ENCODE results near the gene TNFRSF18. TPM values are rescaled to one million over a fixed set of nuclear protein-coding genes. Genes with fewer than 3 reads are reported as not detected.

TNFRSF18 gene
- total and polyA plus RNA-seq, 2 donors (not counting 1 experiment from before 2014, with no cell fraction given) = 10.1 to 33.5 TPM

DNA sequence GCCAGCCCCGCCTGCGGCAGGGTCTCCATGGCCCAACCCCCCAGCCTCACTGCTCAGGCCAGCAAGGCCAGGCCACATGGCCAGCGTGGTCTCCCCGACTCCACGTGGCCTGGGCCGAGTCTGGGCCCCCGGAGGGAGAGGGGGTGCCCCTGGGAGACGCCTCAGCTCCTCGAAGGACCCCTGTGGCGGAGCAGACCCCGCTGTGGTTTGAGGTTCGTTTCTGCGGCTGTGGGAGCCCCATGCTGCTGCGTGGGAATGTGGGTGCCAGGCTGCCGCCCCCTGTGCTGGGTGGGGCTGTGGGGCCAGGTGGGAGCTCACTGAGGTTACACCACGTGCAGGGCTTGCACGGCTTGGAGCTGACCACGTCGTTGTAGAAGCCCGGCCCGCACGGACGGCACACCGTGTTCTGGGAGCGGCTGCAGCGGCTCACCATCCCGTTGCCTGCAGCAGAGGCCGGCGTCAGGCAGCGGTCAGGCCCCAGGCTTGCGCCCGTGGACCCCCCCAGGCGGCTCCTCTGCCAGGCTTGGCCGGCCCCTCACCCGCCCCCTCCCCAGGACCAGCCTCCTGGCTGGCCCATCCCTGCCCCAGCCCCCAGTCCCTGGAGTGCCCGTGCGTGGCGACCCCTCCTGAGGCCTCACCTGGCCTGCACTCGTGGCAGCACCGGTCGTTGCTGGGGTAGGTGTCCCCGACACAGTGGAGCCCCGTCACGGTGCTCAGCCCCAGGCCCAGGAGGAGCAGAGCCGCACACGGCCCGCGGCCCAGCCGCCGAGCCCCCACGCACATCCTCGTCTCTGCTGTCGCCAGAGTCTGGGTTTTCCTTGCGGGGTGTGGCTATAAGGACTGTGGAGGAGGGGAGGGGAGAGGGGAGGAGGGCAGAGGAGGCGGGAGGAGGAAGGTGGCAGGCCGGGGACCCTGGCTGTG is 7.2 kb upstream of the TNFRSF18 start, which contains the start of gene TNFRSF4:
Gene TNFRSF4 (minus strand): TSS at position 809 of the 921 bp plus-strand sequence. CDS start 26 bp downstream, at position 783.
- Histone ChIP-seq H4K20me1 (ENCODE audit: control insufficient read depth, insufficient read depth, low read length, poor library complexity, severe bottlenecking) (peaks cover 16% of the 10 kb centered on the region), H3K36me3 (replicated peaks in 1 of 2; ENCODE audit: control extremely low read depth in 1 of 2, control insufficient read depth in 1 of 2, extremely low read depth in 1 of 2, insufficient read depth in 2 of 2, low read length in 1 of 2) (peaks cover 0 to 16% of the 10 kb centered on the region in 2 experiments), H3K79me2 (ENCODE audit: control insufficient read depth, insufficient read depth, low read length) (no peaks in the 10 kb centered on the region), H3K27me3 (replicated peaks in 1 of 4; ENCODE audit: control extremely low read depth in 1 of 4, control insufficient read depth in 3 of 4, insufficient read depth in 4 of 4, low read length in 3 of 4) (peaks cover 0 to 24% (median 8%) of the 10 kb centered on the region in 4 experiments), H3K9me3 (ENCODE audit: control extremely low read depth in 1 of 3, control insufficient read depth in 2 of 3, insufficient read depth in 1 of 3, low read length in 2 of 3) (peaks cover 0 to 11% (median 0%) of the 10 kb centered on the region in 3 donors), H3K9ac (ENCODE audit: low read length) (peak within 1 kb of the TSS; percentile 32), H3K4me2 (replicated peaks; ENCODE audit: low read depth, low read length, poor library complexity, severe bottlenecking) (peak within 1 kb of the TSS; percentile 77), H3K4me3 (ENCODE audit: control extremely low read depth in 1 of 5, extremely low read depth in 1 of 5, insufficient read depth in 1 of 5, low read depth in 2 of 5, low read length in 4 of 5) (peak within 1 kb of the TSS in 3 of 5 experiments; percentile 5 to 41 (median 8)), H2AFZ (ENCODE audit: insufficient read depth, low read depth, low read length, poor library complexity, severe bottlenecking) (no peak within 1 kb of the TSS), H3K4me1 (ENCODE audit: control insufficient read depth in 2 of 2, insufficient read depth in 2 of 2, low read length in 2 of 2) (peaks cover 45 to 55% of the 10 kb centered on the region in 2 donors), H3K27ac (ENCODE audit: low read length in 2 of 2) (peak within 1 kb of the TSS in 1 of 2 donors; percentile 10)
- DNase-seq = peak; percentile 50
- WGBS (ENCODE audit: insufficient coverage) = 17% methylated on average over 54 of the region's 56 CpGs
- H3K4me3 Mint-ChIP-seq = peak within 1 kb of the TSS; percentile 66
- ATAC-seq (ENCODE audit: low read depth) = peak; percentile 2
- H3K4me1 Mint-ChIP-seq = peaks cover 31% of the 10 kb centered on the region
- CTCF ChIA-PET = interaction anchor here (1.1 to 1.9 kb wide), 3 partner anchors 37 to 92 kb away, joined by 3 to 11 read pairs (median 3); no protein-coding TSS in a partner anchor
- POLR2A ChIA-PET = interaction anchor here (0.6 kb wide), 1 partner anchor 75 kb away, joined by 3 read pairs; no protein-coding TSS in a partner anchor
- peak within 1 kb of the TSS; percentile 50 for H3K27ac Mint-ChIP-seq
- intact Hi-C loops (cut with micrococcal nuclease) = no loop called here
- TF ChIP-seq, protein P1, sequence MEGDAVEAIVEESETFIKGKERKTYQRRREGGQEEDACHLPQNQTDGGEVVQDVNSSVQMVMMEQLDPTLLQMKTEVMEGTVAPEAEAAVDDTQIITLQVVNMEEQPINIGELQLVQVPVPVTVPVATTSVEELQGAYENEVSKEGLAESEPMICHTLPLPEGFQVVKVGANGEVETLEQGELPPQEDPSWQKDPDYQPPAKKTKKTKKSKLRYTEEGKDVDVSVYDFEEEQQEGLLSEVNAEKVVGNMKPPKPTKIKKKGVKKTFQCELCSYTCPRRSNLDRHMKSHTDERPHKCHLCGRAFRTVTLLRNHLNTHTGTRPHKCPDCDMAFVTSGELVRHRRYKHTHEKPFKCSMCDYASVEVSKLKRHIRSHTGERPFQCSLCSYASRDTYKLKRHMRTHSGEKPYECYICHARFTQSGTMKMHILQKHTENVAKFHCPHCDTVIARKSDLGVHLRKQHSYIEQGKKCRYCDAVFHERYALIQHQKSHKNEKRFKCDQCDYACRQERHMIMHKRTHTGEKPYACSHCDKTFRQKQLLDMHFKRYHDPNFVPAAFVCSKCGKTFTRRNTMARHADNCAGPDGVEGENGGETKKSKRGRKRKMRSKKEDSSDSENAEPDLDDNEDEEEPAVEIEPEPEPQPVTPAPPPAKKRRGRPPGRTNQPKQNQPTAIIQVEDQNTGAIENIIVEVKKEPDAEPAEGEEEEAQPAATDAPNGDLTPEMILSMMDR (IDR thresholded peaks at IDR 0.05) = no peak
- TF ChIP-seq EZH2 (IDR thresholded peaks at IDR 0.05; ENCODE audit: borderline replicate concordance, insufficient read depth, low read depth, low read length, poor library complexity, severe bottlenecking) = no peak
- peaks cover 3% of the 10 kb centered on the region for H3K27me3 Mint-ChIP-seq
- H3K9me3 Mint-ChIP-seq (ENCODE audit: insufficient read depth) = no peaks in the 10 kb centered on the region
